ENCODE results near the gene P2RX1.

P2RX1 gene

GRCh38 chr17:3940965-3941698, 24.9 kb upstream of the P2RX1 start (continued):
- TF ChIP-seq CREB5 (CRISPR knock-in tag; IDR thresholded peaks at IDR 0.05; ENCODE audit: low read depth): no peak
- no peak for TF ChIP-seq PPARA (CRISPR knock-in tag; IDR thresholded peaks at IDR 0.05; ENCODE audit: borderline replicate concordance)

DNA sequence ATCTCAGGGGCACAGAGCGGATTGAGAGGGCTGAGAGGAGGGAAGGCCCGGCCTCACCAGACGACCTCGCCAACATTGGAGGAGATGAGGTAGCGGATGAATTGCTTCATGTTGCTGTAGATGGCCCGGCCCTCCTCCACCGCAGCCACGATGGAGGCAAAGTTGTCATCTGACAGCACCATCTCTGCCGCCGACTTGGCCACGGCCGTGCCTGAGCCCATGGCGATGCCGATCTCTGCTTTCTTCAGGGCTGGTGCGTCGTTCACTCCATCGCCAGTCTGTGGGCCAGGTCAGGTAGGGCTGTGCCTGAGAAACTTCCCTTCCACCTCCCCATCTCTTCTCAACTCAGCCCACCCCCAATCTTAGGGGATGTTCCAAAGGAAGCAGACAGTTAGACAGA, 21.1 kb upstream of the P2RX1 start:
- TF ChIP-seq BACH2 (CRISPR knock-in tag; IDR thresholded peaks at IDR 0.05; ENCODE audit: borderline replicate concordance) (no peak), ISL1 (CRISPR knock-in tag; IDR thresholded peaks at IDR 0.05) (no peak)
- ATAC-seq: no peak

GRCh38 chr17:3935825-3936355, 19.6 kb upstream of the P2RX1 start:
- TF ChIP-seq CREB5 (CRISPR knock-in tag; IDR thresholded peaks at IDR 0.05; ENCODE audit: low read depth): no peak
- no peak for TF ChIP-seq ZNF70 (CRISPR knock-in tag; IDR thresholded peaks at IDR 0.05)
- TF ChIP-seq, protein P1, sequence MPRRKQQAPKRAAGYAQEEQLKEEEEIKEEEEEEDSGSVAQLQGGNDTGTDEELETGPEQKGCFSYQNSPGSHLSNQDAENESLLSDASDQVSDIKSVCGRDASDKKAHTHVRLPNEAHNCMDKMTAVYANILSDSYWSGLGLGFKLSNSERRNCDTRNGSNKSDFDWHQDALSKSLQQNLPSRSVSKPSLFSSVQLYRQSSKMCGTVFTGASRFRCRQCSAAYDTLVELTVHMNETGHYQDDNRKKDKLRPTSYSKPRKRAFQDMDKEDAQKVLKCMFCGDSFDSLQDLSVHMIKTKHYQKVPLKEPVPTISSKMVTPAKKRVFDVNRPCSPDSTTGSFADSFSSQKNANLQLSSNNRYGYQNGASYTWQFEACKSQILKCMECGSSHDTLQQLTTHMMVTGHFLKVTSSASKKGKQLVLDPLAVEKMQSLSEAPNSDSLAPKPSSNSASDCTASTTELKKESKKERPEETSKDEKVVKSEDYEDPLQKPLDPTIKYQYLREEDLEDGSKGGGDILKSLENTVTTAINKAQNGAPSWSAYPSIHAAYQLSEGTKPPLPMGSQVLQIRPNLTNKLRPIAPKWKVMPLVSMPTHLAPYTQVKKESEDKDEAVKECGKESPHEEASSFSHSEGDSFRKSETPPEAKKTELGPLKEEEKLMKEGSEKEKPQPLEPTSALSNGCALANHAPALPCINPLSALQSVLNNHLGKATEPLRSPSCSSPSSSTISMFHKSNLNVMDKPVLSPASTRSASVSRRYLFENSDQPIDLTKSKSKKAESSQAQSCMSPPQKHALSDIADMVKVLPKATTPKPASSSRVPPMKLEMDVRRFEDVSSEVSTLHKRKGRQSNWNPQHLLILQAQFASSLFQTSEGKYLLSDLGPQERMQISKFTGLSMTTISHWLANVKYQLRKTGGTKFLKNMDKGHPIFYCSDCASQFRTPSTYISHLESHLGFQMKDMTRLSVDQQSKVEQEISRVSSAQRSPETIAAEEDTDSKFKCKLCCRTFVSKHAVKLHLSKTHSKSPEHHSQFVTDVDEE (CRISPR knock-in tag; IDR thresholded peaks at IDR 0.05): no peak
- TF ChIP-seq PPARA (CRISPR knock-in tag; IDR thresholded peaks at IDR 0.05; ENCODE audit: borderline replicate concordance): no peak
- no peak for TF ChIP-seq ZNF565 (CRISPR knock-in tag; conservative IDR thresholded peaks at IDR 0.05; ENCODE audit: low read depth)
- TF ChIP-seq TCF4 (CRISPR knock-in tag; IDR thresholded peaks at IDR 0.05; ENCODE audit: borderline replicate concordance): no peak
- TF ChIP-seq ISL1 (CRISPR knock-in tag; IDR thresholded peaks at IDR 0.05): no peak
- peak; percentile 74 for ATAC-seq

DNA sequence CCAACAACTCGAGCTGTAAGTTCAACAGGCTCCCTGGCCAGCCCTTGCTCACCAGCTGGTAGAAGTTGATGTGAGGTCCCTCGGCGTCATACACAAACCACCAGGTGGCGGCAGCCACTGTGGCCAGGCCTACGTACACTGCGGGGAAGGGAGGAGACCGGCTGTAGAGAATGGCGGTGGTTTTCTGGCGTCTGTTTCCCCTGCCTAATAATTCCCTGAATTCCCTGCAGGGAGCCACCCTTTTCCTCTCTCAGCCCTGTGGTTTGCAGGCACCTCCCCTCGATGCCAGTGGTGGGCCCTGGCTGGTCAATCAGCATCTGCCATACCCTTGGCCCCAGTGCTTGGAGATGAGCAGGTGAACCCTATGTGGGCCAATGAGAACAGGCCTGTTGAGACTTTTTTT, 18.9 kb upstream of the P2RX1 start:
- no peak for TF ChIP-seq ARNTL (CRISPR knock-in tag; IDR thresholded peaks at IDR 0.05; ENCODE audit: borderline replicate concordance, low read depth)
- no peak for TF ChIP-seq ZNF8 (CRISPR knock-in tag; IDR thresholded peaks at IDR 0.05)
- TF ChIP-seq POU6F1 (CRISPR knock-in tag; IDR thresholded peaks at IDR 0.05; ENCODE audit: borderline replicate concordance, low read depth): no peak
- no peak for TF ChIP-seq CSRNP3 (CRISPR knock-in tag; IDR thresholded peaks at IDR 0.05)
- no peak for TF ChIP-seq CSDC2 (CRISPR knock-in tag; IDR thresholded peaks at IDR 0.05)
- no peak for TF ChIP-seq ISL1 (CRISPR knock-in tag; IDR thresholded peaks at IDR 0.05)
- no peak for TF ChIP-seq ZNF70 (CRISPR knock-in tag; IDR thresholded peaks at IDR 0.05)
- no peak for TF ChIP-seq ZFP3 (CRISPR knock-in tag; IDR thresholded peaks at IDR 0.05)
- no peak for TF ChIP-seq RARB (CRISPR knock-in tag; IDR thresholded peaks at IDR 0.05)
- no peak for TF ChIP-seq ZC3H10 (CRISPR knock-in tag; IDR thresholded peaks at IDR 0.05)
- TF ChIP-seq PPARA (CRISPR knock-in tag; IDR thresholded peaks at IDR 0.05; ENCODE audit: borderline replicate concordance): no peak
- TF ChIP-seq ESRRG (CRISPR knock-in tag; IDR thresholded peaks at IDR 0.05): no peak
- no peak for TF ChIP-seq CREB5 (CRISPR knock-in tag; IDR thresholded peaks at IDR 0.05; ENCODE audit: low read depth)
- TF ChIP-seq TOX (CRISPR knock-in tag; IDR thresholded peaks at IDR 0.05; ENCODE audit: borderline replicate concordance): no peak
- no peak for TF ChIP-seq ZNF565 (CRISPR knock-in tag; conservative IDR thresholded peaks at IDR 0.05; ENCODE audit: low read depth)
- TF ChIP-seq, protein P1 (CRISPR knock-in tag; IDR thresholded peaks at IDR 0.05): no peak
- peak; percentile 88 for ATAC-seq

Data from SK-N-SH treated with all-trans-retinoic acid at 6 μM for 48 hours (cell line).